ENCODE results near the gene CENPP. TPM values are rescaled to one million over a fixed set of nuclear protein-coding genes. Genes with fewer than 3 reads are reported as not detected.
A peak's percentile ranks its signal among the peaks of the same experiment; 100 is the strongest.
"Not testable (repeated sequence)": the region's sequence is repeated elsewhere in the genome, so short reads cannot be mapped to it uniquely, and the experiment has no call there.

The CENPP gene
- total RNA-seq, 4 donors from 2014 or later, result 0.88 to 12.0 (median 4.3) TPM

DNA sequence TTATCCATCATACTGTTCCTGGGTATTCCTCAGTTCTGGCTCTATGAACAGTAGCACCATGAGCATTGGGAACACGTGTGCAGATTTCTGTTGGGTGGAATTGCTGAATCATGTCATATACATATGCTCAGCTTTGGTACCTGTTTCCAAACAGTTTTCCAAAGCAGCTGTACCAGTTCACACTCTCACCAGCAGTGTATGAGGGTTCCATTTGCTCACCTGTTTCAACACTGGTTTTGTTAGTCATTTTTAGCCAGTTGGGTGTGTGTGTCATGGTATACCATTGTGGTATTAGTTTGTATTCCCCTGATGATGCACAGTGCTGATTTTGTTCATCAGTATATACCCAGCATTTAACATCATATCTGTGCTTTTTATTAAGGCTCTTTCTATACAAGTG is 266.8 kb downstream of the CENPP start:
- Histone ChIP-seq H3K36me3 (no peaks in the 10 kb centered on the region), H3K27me3 (no peaks in the 10 kb centered on the region), H3K4me1 (peaks cover 0 to 22% of the 10 kb centered on the region in 2 donors), H3K4me3 (no peak overlapping the region), H3K27ac (no peak overlapping the region), H3K9me3 (no peaks in the 10 kb centered on the region)
- TF ChIP-seq, protein P1, sequence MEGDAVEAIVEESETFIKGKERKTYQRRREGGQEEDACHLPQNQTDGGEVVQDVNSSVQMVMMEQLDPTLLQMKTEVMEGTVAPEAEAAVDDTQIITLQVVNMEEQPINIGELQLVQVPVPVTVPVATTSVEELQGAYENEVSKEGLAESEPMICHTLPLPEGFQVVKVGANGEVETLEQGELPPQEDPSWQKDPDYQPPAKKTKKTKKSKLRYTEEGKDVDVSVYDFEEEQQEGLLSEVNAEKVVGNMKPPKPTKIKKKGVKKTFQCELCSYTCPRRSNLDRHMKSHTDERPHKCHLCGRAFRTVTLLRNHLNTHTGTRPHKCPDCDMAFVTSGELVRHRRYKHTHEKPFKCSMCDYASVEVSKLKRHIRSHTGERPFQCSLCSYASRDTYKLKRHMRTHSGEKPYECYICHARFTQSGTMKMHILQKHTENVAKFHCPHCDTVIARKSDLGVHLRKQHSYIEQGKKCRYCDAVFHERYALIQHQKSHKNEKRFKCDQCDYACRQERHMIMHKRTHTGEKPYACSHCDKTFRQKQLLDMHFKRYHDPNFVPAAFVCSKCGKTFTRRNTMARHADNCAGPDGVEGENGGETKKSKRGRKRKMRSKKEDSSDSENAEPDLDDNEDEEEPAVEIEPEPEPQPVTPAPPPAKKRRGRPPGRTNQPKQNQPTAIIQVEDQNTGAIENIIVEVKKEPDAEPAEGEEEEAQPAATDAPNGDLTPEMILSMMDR (IDR thresholded peaks at IDR 0.05), result no peak
- no peak for TF ChIP-seq POLR2A (IDR thresholded peaks at IDR 0.05)
- DNase-seq, result no peak
- intact Hi-C loops (cut with DNase I; ENCODE audit: low total_unique reads), result no loop called here

- intact Hi-C loops (cut with DNase I; ENCODE audit: low total_unique reads), result no loop called here
- Histone ChIP-seq H3K4me3 (no peak overlapping the region), H3K27ac (peak overlapping the region in 1 of 2 donors; percentile 42), H3K9me3 (no peaks in the 10 kb centered on the region), H3K4me1 (peaks cover 0 to 25% of the 10 kb centered on the region in 2 donors), H3K27me3 (no peaks in the 10 kb centered on the region), H3K36me3 (no peaks in the 10 kb centered on the region)
- no peak for TF ChIP-seq POLR2A (IDR thresholded peaks at IDR 0.05)
- TF ChIP-seq, protein P1 (IDR thresholded peaks at IDR 0.05), result no peak
- no peak for DNase-seq
Measured at GRCh38 chr9:92592946-92593861, 267.5 kb downstream of the CENPP start.

DNA sequence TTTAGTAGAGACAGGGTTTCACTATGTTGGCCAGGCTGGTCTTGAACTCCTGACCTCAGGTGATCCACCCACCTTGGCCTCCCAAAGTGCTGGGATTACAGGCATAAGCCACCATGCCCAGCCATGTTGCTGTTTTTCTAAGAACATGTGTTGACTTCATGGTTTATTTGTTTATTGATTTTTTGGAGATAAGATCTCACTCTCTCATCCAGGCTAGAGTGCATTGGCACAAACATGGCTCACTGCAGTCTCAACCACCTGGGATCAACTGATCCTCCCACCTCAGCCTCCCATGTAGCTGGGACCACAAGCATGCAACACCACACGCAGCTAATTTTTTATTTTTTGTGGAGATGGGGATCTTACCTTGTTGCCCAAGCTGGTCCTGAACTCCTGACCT is 269.3 kb downstream of the CENPP start:
- H3K36me3 ChIP-seq; DNase-seq; H3K9me3 ChIP-seq; H3K27ac ChIP-seq; H3K4me3 ChIP-seq; intact Hi-C loops (cut with DNase I; ENCODE audit: low total_unique reads); H3K27me3 ChIP-seq: not testable (repeated sequence)
- peaks cover 0 to 20% of the 10 kb centered on the region in 2 donors for H3K4me1 ChIP-seq

DNA sequence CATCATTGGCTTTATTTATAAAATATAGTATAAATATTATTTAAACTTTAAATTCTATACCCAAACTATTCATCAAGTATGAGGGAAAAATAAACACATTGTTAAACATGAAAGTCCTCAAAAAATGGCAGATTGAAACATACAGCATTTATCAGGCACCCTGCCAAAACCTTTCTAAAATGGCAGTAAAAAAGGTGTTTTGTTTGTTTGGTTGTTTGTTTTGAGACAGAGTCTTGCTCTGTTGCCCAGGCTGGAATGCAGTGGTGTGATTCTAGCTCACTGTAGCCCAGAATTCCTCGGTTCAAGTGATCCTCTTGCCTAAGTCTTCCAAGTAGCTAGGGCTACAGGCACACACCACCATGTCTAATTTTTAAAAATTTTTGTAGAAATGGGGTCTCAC is 270.2 kb downstream of the CENPP start:
- no peaks in the 10 kb centered on the region for H3K9me3 ChIP-seq
- H3K36me3 ChIP-seq, result no peaks in the 10 kb centered on the region
- TF ChIP-seq, protein P1 (IDR thresholded peaks at IDR 0.05), result no peak
- TF ChIP-seq POLR2A (IDR thresholded peaks at IDR 0.05), result no peak
- H3K4me1 ChIP-seq, result peaks cover 0 to 12% of the 10 kb centered on the region in 2 donors
- no peak for DNase-seq
- no peak overlapping the region for H3K4me3 ChIP-seq
- no peak overlapping the region for H3K27ac ChIP-seq
- intact Hi-C loops (cut with DNase I; ENCODE audit: low total_unique reads), result no loop called here
- H3K27me3 ChIP-seq, result no peaks in the 10 kb centered on the region

GRCh38 chr9:92598382-92598781 is 272.6 kb downstream of the CENPP start:
- intact Hi-C loops (cut with DNase I; ENCODE audit: low total_unique reads), result no loop called here
- H3K27ac ChIP-seq, result peak overlapping the region; percentile 59 to 86
- TF ChIP-seq, protein P1 (IDR thresholded peaks at IDR 0.05), result no peak
- no peak for TF ChIP-seq POLR2A (IDR thresholded peaks at IDR 0.05)
- H3K4me1 ChIP-seq, result peaks cover 0 to 10% of the 10 kb centered on the region in 2 donors
- H3K27me3 ChIP-seq, result no peaks in the 10 kb centered on the region
- H3K36me3 ChIP-seq, result no peaks in the 10 kb centered on the region
- peak in 1 of 2 donors; percentile 21 for DNase-seq
- no peaks in the 10 kb centered on the region for H3K9me3 ChIP-seq
- no peak overlapping the region for H3K4me3 ChIP-seq
